Measurements from ENCODE around the gene CHDH.

CHDH gene

DNA sequence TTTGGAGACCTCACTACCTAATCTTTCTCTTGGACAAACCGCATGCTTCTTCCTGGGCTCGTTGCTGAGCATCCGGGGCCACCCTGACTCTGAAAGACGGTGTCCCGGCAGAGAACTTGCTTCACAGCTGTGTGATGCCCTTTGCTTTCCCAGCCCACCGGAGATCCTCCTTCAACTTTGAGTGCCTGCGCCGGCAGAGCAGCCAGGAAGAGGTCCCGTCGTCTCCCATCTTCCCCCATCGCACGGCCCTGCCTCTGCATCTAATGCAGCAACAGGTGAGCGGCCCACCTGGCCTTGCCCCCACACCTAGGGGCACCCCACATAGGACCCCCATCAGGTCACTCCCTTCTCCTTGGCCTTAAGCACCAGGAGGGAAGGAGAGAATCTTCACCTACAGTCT, 37.7 kb downstream of the CHDH start:
- no peak for DNase-seq (ENCODE audit: low read depth)

DNA sequence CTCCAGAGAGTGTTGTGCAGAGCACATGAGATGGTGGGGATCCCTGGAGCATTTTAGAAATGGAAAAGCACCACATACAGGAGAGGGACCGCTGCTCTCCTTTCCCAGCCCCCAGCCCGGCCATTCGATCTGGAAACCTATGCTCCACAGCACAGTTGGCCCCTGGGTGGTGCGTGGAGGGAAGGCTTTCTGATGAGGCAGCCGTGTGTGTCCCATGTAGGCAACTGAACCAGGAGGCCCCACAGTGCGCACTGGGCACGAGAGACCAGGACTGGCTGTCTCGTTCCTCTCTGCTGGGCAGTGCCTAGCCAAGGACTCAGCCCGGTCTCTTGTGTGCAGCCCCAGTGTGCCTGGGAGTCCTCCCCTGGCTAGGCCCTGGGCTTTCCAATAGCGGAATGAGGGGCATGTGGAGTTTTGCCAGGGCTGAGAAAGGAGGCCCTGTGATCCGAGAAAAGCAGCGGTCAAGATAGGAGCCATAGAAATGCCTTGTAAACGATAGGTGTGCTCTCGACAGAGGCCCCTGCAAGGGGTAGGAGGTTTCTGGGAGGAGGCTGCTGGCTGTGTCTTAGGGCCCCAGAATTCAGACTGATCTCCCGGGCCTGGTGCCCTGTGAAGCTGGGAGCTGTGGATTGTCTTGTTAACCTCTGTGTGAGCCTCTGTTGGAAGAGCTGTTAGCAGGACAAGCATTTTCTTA, 39.0 kb downstream of the CHDH start:
- DNase-seq (ENCODE audit: low read depth) = no peak

DNA sequence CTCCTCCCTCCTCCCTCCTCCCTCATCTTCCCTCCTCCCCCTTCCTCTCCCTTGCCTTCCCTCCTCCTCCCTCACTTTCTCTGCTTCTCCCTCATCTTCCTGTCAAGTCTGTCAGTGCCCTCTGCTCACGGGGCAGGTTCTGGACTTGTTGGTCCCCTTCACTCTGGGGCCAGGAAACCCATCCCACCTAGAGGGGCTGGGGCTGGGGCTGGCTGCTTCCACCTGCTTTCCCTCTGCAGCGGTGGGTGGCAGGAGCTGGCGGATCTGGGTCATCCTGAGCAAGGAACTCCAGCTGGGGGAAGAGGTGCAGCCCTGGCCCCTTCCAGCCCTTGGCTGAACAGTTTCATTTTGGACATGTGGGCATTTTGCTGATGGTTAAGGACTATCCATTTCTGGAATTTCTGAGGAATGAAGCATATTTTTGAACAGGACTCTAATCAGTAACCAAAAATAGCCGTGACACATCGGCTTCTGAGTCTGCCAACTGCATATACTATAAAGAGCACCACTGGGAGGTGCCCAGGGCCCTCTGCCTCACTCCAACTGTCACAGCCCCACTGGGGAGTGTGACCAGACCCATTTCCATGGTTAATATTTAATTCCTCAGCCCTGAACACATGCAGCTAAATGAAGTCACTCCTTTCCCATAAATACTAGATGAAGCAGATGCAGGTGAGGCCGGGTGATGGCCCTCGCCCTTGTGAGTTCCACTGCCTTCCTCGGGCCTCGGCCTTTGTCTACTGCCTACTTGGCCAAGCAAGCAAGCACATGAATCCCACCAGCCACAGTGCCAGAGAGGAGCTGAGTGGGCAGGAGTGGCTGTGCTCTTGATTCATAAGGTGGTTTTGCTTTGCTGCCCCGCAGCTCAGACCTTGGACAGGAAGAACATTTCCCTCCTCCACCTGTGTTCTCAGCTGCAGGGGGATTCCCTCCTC, 39.8 kb downstream of the CHDH start:
- no peak for DNase-seq (ENCODE audit: low read depth)

DNA sequence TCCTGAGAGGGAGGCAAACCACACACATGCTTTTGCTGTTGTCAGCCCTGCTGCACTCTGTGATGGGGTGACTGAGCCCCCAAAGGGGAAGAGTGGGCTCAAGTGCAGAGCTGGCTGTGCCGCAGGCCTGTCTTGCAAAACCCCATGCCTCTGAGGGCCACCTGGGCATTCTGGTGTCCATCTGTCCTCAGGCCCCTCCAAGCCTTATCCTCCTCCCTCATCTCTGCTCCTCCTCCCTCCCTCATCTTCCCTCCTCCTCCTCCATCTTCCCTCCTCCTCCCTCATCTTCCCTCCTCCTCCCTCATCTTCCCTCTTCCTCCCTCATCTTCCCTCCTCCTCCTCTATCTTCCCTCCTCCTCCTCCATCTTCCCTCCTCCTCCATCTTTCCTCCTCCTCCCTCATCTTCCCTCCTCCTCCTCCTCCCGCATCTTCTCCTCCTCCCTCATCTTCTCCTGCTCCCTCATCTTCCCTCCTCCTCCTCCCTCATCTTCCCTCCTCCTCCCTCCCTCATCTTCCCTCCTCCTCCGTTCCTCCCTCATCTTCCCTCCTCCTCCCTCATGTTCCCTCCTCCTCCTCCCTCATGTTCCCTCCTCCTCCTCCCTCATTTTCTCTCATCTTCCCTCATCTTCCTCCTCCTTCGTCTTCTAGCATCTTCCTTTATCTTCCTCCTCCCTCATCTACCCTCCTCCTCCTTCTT, 40.6 kb downstream of the CHDH start:
- DNase-seq (ENCODE audit: low read depth) = no peak

DNA sequence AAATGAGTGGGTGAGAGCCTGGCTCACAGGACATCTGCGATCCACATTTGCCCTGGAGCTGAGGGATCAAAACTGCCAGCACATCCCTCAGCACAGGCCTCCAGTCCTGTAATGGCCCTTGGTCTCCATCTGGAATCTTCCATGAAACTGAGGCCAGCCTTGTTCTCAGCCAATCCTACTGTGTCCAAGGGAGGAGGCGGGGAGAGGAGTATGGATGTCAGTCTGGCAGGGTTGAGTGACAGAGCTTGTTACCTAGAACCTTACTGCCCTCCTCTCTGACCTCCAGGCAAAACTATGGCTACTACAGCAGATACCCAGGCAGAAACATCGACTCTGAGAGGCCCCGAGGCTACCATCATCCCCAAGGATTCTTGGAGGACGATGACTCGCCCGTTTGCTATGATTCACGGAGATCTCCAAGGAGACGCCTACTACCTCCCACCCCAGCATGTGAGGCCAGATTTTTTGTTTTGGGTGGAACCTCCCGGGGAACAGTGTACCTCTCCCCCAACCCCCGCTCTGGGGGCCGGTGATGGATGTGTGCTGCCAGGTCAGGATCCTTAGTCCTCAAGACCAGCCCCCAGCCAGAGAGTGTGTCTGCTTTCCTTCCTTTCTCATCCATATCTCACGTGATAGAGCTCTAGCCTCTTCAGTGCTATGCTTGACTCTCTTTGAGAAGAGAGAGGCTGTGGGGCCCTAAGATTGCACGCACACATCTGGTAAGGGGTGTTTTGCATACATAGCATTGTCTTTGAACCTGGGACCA, 41.3 kb downstream of the CHDH start:
- DNase-seq (ENCODE audit: low read depth) = no peak

DNA sequence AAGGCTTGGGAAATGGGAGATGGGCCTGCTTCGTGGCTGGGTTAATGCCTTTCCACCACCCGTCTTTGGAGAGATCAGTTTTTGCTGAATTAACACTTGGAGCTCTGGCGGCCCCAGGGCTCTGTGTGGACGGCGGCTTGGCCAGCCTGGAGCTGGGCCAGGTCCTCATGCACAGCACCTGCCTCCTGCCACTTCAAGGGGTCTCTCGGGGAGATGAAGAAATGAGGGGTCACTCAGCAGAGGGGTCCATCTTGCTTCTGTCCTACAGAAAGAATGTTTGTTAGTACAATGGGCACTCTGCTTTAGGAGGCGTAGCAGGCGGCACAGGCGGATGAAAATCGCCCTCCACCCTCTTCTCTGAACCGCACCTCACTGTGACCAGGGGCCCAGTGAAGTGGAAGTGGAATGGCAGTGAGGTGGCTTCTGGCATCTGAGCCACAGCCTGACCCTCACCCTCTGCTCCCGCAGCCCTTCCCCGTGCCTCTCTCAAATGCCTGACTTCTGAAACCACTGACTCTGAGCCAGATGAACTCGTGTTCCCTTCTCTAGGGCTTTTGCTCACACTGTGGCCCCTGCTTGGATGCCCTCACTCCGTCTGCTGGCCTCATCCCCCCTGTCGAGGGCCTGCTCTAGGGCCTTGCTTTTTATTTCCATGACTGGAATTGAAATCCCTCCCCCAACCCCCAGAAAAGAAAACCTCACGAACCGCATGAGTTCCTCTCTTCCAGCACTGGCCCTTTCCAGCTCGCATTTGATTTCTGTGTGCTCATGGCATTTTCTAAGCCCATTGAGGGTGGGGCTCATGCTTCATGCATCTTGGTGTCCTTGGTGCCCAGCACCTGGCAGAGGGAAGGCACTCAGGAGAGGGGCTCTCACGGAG, 42.2 kb downstream of the CHDH start:
- no peak for DNase-seq (ENCODE audit: low read depth)

DNA sequence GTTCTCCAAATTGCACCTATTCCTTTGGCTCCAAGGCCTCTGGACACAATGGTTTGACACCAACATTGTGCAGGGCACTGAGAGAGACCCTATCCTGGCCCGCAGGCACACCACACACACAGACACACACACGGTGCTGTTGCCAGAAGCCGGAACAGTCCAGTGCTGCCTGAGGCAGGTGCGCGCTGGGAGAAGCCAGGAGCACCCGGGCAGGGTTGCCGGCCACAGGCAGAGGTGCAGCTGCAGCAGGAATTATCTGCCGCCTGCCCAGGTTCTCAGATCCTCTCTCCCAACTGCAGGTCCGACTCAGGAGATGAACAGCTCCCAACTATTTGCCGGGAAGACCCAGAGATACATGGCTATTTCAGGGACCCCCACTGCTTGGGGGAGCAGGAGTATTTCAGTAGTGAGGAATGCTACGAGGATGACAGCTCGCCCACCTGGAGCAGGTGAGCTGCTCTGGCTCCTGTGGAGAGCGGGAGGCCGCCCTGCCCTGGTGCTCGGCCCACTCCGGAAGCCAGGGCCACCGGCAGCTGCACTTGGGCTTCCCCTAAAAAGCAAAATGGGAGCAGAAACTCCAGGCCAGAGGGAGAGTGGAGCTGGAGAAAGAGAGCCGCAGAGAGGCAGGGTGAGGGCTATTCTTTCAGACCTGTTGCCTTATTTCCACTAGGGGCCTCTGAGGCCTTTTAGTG, 42.9 kb downstream of the CHDH start:
- no peak for DNase-seq (ENCODE audit: low read depth)

DNA sequence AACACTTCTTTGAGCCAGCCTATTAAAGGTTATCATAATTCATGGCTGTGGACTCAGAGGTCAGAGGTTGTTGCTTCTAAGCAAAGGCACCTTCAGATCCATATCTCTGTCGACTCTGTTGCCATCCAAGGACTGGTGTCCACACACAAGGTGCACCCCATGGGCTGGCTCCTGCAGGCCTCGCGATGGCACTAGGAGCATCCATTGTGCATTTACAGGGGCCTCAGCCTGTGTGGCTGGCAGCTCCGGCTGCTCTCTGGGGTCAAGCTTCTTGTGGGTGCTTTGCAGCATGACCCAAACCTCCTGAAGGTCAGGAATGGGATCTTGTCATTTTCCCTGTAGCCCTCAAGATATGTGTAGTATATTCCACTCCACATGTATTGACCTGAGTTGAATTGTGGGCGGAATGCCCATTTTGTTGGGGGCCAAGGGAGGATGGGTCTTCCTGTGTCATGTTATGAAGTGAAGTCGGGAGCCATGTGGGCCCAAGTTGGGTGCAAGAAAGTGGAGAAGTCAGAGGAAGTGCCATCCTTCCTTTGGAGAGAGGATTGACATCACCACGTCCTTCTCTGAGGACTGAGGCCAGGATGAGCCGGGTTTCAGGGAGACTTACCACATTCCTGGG, 43.9 kb downstream of the CHDH start:
- no peak for DNase-seq (ENCODE audit: low read depth)

DNA sequence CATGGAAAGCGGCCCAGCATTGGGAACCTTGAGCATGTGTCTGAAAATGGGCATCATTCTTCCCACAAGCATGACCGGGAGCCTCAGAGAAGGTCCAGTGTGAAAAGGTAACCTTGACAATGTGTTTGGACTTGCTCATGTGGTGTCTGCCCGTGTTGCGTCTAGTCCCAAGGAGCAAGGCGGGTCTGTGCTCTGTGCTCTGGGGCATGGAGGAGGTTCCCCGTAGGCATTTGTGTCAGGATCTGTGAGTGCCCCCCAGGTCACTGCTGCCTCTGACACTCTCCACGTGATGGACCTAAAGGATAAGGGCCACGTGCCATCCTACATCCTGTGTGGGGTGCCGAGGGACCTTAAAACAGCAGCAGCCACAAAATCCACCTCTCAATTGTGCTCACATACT, 44.9 kb downstream of the CHDH start:
- no peak for DNase-seq (ENCODE audit: low read depth)

DNA sequence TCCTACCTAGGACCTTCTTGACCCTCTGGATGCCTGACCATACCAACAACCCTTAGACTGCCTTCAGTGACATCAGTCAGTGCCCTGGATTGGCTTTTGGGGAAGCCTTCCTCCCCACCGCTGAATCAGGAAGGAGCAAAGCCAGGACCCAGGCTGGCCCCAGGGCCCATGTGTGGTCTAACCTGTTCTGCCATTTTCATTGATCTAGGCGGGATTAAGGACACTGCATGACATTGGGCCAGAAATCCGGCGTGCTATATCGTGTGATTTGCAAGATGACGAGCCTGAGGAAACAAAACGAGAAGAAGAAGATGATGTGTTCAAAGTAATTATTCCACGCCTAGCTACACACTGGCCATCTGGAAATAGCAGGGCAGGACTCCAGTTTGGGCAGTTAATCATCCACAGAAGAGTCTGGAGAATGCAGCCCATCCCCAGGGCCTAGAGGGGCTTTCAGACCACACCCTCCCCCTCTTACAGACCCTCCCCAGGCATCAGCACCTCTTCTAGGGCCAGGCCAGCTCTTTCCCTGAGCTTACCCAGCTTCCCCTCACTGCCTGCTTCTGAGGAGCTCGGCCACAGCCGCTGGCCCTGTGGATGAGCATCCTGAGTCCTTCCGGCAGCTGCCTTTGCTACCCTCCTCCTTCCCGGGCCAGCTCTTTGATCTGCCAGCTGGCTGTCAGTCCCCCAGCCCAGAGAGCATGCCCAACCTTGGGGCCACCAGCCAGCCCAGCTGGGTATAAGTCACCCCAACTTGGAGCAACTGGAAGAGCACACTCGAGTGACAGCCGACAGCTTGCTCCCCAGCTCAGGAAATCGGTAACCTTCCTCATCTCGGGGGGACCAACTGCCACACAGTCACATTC, 45.9 kb downstream of the CHDH start:
- DNase-seq (ENCODE audit: low read depth) = no peak

DNA sequence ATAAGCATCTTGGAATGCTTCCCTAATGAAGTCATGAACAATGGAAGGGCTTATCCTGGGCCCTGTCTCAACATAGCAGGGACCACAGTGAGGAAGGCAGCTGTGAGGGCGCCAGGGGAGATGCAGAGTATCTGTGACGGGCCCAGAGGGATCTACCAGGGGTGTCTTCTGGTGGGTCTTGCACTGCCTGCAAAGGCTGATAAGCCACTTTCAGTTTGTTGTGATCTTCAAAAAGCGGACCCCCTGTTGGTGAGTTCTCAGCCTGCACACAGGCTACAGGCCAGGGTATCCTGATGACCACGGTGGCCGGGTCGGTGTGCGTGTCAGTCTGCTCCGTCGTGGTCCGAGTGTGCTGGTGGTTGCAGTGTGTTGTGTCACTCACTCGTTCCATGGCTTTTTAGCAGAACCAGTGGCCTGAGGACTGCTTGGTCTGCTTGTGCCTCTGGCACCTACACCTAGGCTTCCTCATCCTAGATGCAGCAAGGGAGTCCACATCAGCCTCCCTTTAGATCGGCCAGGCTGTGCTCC, 46.8 kb downstream of the CHDH start:
- no peak for DNase-seq (ENCODE audit: low read depth)

DNA sequence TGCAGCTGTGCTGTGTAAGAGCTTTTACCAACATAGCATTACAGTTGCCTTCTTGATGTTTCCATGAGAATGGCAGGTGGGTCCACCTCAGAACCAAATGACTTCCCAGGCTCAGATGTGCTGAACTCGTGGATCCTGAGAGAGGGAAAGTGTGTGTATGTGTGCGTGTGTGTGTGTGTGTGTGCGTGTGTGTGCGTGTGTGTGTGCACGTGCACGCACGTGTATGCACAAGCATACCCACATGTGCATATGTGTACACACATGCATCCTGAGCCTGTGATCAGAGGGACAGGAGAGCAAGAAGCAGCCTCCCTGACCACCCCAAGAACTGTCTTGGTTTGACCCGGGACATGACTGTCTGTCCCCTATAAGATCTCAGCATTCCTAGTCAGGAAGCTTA, 48.1 kb downstream of the CHDH start:
- no peak for DNase-seq (ENCODE audit: low read depth)

DNA sequence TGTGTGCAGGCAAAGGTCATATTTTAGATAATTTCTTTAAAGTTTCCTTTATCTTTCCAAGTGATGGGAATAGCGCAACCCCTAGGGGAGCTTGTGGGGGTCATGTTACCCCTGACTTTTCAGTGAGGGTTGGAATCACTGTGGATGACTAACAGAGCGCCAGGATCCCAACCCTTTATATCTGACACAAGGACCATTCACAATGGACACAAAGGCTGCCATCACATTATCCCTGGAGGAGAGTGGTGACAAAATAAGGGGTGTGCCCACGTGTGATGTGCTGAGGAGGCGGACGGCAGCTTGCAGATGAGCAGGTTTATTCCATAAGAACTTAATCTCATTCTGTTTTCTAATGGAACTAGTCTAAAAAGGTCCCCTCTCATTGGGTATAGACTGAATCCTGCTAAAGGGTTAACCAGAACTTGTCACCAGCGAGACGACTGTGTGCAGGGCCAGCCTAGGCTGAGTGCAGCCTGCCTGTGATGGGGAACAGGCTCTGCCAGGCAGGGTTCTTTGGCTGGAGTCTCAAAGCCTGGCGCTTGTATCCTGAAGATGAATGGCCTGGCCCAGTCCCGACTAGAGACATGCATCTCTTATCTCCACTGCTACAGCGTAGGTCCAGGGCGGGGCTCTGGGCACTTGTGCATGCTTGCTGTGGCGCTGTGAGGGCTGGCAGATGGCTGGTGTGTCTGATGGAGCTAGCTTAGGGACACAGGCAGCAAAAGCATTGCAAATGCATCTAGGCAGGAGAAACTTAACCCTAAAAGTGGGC, 50.2 kb downstream of the CHDH start:
- DNase-seq (ENCODE audit: low read depth) = no peak

DNA sequence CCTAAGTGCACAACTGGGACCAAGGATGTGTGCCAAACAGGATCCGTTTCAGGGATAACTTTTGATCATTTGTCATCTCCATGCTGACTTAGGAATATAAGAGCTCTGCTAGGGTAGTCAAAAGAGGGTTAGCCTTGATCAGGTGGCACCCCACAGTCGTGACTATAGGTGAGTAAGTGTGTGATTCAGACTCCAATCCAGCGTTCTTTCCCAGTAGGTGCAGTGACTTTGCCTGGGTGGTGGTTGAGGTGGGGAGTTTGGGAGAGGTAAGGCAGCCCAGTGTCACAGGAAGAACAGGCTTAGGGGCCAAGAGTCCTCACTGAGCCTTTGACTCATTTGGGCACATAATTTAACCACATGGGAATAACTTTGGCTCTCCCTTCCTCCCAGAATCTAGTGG, 51.0 kb downstream of the CHDH start:
- no peak for DNase-seq (ENCODE audit: low read depth)

DNA sequence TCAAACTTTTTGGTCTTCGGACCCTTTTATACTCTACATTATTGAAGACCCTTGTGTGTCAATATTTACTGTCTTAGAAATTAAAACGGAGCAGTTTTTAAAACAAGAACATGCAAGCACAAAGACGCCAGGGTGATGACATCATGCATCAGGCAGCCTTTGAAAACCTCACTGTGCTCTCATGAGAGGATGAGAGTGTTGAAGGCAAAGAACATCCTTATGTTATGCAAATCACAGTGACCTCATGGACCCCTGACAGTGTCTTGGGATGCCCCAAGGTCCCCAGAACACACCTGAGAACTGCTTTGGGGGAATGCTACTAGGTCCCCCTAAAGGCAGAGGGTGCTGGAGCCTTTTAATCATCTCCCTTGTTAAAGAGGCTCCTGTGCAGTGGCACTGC, 51.6 kb downstream of the CHDH start:
- no peak for DNase-seq (ENCODE audit: low read depth)

DNA sequence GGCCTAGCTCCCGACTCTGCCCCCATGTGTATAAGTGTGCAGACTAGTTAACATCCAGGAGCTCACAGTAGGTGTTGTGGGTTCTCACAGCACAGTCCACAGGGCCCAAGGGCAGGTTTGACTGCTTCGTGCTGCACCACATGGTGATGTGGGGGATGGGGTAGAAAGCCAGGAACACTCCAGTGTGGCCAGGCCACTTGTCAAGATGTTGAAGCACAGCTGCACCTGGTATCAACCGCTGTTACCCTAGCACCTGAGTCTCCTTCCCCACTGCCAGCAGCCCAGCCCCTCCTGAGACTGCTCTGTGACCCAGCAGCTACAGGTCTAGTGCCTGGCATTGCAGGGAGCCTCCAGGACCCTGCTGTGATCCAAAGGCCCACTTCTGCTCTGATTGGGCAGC, 53.4 kb downstream of the CHDH start:
- no peak for DNase-seq (ENCODE audit: low read depth)

DNA sequence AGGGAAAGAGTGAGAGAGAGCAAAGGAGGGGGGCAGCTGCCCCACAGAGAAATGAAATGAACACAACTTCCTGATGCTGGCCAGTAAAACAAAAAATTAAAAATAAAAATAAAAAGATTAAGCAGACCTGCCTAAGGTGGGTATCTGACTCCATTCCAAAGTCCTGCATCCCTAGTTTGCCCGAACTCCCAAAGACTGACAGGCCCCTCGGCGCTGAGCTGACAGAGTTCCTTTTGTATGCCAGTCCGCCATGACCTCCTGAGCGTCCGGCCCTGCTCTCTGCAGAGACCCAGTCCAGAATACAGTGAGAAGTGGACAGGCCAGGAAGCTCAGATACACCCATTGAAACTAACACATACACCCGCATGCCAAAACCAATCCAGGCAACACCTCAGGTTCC, 54.9 kb downstream of the CHDH start:
- DNase-seq (ENCODE audit: low read depth) = no peak

DNA sequence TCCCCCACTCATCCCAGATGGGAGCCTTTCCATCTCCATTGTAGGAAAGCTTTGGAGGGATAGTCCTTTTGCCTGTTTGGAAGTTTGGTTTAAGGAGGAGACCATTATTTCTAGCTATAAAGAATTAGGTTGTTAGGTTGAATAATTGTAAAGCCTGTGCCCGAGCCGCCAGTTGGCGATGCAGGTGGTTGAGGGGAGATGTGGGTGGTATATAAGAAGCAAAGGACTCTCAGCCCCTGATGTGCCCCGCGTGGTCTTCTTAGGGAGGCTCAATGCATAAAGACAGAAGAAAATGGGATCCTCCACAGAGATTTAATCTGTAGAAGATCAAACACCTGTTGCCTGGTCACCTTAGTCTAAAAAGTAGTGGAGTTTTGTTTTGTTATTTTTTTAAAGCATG, 55.7 kb downstream of the CHDH start:
- DNase-seq (ENCODE audit: low read depth) = no peak

Measured in stimulated activated CD8-positive, alpha-beta memory T cell treated with anti-CD3 and anti-CD28 coated beads, Interleukin-12 subunit alpha, Interleukin-12 subunit beta, amount 100 ng/mL, for 4 hours (primary cell).